Skin epidermis (tissue), 12 donors: ENCODE results near the gene KCNMA1.
"Not testable (repeated sequence)": the region's sequence is repeated elsewhere in the genome, so short reads cannot be mapped to it uniquely, and the experiment has no call there.

Experiments used
- H3K27ac ChIP-seq, 21 experiments: fragments of 200-600 bp; sonication (generic) in 11 of 21; one replicate each; pipeline ENCODE4 v1.5.0; 2020; ENCODE audit warnings: mild to moderate bottlenecking in 3 of 21, inconsistent platforms in 2 of 21, moderate library complexity in 2 of 21
- H3K4me3 ChIP-seq, 7 experiments: fragments of 200-600 bp; sonication (generic) in 2 of 7; one replicate each; pipeline ENCODE4 v1.5.0; 2020; ENCODE audit warnings: inconsistent platforms in 2 of 7, mild to moderate bottlenecking in 2 of 7, moderate library complexity in 1 of 7

Gene KCNMA1

DNA sequence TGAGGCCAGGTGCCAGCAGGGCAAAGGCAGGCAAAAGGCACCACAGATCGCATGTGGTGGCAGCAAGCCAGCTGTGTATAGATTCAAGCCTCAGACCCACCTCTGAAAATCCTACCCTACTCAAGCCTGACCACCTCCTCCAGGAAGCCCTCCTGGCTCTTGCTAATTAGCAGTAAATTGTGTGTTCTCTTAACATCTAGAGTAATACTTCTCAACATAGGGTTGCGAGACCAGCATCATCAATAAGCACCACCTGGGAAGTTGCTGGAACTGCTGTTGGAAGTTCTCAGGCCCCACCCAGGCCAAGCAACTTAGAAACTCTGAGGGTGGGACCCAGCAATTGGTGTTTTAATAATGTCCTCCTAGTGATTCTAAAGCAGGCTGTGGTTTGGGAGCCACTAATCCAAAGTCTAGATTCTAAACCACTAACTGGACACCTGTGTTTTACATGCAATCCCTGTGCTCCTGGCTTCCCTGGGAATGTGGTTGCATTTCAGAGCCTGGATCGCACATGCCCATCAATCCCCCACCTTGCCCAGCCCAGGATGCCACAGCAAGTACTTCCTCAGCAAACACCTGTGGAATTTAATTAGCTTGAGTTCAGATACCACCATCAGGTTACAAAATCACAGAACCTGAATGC, 46.2 kb downstream of the KCNMA1 start:
- Histone ChIP-seq H3K27ac (no peak overlapping the region), H3K4me3 (no peak overlapping the region)

DNA sequence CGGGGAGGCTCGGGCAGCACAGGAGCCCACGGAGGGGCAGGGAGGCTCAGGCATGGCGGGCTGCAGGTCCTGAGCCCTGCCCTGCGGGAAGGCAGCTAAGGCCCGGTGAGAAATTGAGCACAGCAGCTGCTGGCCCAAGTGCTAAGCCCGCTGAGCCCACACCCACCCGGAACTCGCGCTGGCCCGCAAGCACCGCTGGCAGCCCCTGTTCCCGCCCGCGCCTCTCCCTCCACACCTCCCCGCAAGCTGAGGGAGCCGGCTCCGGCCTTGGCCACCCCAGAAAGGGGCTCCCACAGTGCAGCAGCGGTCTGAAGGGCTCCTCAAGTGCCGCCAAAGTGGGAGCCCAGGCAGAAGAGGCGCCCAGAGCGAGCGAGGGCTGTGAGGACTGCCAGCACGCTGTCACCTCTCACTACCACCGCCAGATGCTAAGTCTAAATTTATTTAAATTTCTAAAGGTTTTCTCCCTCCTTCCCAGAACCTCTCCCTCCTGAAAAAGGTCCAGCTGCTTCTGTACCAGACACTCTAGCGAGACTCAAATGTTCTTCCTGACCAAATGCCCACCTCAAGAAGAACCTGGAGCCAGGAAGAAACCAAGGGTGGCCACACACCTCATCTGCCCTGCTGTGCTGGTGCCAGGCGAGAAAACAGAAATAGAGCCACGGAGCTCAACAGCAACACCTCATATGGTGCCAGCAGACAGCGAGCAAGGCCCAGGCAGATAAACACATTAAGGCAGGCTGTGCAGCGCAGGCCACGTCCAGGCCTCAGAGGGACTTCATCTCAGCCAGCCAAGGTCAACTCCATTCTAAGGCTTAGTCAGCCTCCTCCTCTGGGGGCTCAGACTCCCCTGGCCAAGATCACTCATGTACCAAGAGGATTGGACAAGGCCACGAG, 47.0 kb downstream of the KCNMA1 start:
- Histone ChIP-seq H3K4me3 (no peak overlapping the region), H3K27ac (no peak overlapping the region)

DNA sequence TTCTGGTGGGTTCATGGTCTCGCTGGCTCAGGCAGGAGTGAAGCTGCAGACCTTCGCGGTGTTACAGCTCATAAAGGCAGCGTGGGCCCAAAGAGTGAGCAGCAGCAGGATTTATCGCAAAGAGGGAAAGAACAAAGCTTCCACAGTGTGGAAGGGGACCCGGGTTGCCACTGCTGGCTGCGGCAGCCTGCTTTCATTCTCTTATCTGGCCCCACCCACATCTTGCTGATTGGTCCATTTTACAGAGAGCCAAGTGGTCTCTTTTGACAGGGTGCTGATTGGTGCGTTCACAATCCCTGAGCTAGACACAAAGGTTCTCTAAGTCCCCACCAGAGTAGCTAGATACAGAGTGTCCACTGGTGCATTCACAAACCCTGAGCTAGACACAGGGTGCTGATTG, 47.9 kb downstream of the KCNMA1 start:
- not testable (repeated sequence) for H3K27ac ChIP-seq

DNA sequence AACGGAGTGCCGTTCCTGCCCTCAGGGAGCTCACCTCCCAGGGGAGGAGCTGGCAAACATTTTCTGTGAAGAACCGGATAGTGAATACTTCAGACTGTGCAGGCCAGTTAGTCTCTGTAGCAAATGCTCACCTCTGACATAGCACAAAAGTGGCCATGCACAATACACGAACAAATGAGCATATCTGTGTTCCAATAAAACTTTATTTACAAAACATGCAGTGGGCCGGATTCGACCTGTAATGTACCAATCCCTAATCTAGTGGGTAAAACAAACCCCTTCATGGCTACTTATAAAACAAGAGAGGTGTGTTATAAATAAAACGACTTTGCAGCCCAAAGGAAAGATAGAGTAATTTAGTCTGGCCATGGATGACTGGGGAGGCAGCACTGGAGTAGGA, 48.7 kb downstream of the KCNMA1 start:
- no peak overlapping the region for H3K27ac ChIP-seq
- H3K4me3 ChIP-seq: no peak overlapping the region

More for the DNA sequence above, 47.9 kb downstream of the KCNMA1 start:
- H3K4me3 ChIP-seq: not testable (repeated sequence)

DNA sequence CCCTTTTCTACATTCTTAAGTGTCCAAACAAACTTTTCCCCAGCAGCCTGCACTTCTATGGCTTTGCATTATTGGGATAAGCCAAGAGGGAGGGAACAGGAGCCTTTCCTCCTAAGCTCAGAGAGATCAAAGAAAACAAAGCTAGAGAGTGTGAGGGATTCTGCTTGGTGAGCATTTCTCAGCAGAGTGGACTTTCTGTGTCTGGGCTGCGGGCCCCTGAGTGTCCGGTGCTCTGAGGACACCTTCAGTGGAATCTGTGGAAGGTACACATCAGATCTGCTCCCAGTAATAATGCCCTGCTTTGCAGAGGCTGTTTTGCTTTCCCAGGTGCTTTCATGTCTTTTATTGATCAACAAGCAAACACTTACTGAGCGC, 50.2 kb downstream of the KCNMA1 start:
- no peak overlapping the region for H3K4me3 ChIP-seq
- peak overlapping the region in 6 of 21 experiments; percentile 7 to 63 (median 43) for H3K27ac ChIP-seq

DNA sequence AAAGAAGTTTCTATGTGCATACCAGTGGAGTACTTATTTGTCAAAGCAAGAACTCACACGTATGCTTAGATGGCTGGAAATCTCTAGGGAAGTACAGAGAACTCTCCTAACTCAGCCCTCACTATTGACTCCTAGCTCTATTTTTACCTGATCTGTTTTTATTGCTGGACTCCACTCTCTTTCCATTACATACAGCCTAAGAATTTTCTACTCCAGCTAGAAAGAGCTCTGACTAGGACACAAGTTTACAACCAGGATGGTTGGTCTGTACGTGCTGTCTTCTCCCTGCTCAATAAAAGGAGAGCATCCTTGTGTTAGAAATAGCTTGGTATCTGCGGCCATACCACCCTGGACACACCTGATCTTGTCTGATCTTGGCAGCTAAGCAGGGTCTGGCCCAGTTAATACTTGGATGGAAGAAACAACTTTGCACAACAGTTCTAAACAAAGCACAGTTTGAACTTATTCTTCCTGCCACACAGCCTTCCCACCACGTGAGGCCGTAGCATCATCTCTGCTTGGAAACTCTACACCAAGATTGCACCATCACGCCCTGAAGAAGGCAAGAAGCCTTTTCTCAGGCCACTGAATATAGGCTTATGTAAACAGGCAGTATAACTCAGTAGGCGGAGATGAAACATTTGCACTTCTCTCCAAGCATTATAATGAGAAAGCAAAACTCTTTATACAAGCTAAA, 50.7 kb downstream of the KCNMA1 start:
- Histone ChIP-seq H3K4me3 (no peak overlapping the region), H3K27ac (peak overlapping the region in 4 of 21 experiments; percentile 3 to 63 (median 43))

DNA sequence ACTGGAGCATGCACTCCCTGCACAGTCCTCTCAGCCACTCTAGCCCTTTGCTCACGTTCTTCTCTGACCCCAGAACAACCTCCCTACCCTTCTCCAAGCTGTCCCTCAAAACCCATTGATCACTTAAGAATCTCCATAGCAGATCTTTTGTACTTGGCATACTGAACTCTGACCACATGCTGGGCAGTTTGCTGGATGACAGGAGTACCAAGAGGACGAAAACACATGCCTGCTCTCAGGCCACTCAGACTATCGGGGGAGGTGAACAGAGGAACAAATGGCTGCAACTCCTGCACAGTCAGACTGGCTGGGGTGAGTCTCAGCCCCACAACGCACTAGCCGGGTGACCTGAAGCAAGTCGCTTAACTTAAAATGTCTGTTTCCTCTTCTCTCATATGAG, 52.7 kb downstream of the KCNMA1 start:
- no peak overlapping the region for H3K27ac ChIP-seq
- no peak overlapping the region for H3K4me3 ChIP-seq

DNA sequence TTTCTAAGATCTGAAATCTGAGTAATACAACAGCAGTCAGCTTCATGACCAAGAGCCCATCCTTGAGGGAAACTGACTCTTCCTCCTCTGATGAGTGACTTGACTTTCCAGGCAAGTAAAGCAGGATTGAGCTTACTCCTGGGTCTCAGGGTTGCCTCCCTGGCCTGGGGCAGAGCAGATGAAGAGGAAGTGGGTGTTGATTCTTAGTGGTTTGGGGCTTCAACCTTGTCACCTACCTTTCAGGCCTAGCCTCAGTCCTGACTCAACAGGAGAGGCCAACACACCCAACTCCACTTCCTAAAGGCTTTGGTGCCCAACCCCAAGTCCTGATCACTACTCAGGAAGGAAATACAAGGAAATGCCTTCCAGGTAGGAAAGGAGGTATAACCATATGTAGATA, 54.1 kb downstream of the KCNMA1 start:
- Histone ChIP-seq H3K27ac (no peak overlapping the region), H3K4me3 (no peak overlapping the region)

DNA sequence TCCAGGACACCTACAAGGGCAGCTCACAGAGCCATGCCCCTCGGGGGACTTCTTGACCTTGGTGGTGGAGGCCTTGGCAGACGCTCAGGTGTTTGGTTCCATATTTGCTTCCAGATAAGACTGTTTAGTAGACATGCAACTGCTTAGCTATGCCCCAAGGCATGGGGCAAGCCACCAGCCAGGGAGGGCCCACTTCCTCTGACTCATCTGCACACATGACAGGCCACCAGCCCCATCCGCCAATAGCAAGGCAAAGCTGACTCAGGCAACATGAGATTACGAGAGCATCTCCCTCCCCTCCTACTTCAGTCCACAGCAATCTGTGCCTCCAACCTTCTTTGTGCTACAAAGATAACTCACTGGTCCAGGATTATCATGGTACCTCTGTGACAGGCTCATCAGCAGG, 54.9 kb downstream of the KCNMA1 start:
- H3K27ac ChIP-seq: peak overlapping the region in 2 of 21 experiments; percentile 16 to 33

DNA sequence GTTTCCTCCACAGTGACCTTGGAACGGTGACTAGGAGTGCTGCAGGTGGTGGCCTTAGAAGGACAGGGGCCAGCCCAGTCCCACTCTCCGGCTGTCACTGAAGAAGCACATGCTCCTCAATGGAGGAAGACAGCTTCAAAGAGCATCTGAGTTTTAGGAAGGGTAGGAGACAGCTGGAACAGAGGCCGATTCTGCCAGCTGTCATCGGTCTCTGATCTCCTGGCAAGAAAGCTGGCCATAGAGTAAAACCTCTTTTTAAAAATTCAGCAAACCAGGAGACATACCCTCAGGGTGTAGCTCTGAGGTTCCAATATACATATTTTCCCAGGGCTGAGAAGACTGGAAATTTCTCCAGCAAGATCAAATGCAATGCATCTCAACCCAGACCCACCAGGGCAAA, 55.9 kb downstream of the KCNMA1 start:
- H3K4me3 ChIP-seq: no peak overlapping the region
- no peak overlapping the region for H3K27ac ChIP-seq

More for the DNA sequence above, 54.9 kb downstream of the KCNMA1 start:
- no peak overlapping the region for H3K4me3 ChIP-seq

DNA sequence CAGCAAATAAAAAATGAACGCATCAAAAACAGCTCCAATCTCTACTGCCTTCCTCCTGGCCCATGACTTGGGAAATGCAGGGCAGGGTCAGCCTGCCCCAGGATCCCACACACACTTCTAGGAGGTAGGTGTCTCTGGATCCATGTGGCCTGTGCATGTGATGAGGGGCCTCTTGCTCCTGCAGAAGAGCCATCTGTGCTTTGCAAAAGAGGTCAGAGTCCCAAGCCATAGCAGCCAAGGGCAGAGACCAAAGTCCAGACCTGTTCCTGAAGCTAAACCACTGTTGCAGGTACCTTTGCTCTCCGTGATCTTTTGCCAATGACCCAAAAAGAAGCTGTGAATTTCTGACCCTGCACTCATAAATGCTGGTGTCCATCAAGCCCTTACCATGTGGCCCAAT, 57.1 kb downstream of the KCNMA1 start:
- no peak overlapping the region for H3K4me3 ChIP-seq

DNA sequence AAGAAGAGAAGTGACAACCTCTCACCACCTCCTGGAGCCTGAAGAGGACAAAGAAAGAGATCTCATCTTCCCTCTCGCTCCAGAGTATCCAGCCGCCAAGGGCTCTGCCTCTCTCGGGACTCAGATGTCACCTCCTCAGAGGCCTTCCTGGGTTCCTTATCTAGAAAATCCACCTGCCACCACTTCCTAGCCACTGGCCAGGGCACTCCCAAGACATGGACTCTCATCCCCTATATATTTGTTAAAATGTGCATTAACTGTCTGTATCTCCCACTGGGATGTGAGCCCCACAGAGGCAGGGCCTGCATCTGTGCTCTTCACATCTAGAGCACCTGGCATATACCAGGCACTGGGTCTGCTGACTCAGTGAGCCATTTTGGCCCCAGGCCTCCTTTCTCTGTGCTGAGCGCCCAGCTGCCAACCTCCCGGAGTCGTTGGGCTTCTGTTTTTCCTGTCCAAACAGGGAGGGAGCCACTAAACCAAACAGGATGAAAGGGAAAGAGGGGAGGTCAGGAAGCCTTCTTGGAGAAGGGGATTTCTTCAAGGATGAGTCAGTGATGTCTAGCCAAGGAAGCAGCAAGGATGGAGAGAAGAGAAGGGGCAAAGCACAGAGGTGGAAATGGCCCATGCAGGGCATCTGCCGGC, 58.9 kb downstream of the KCNMA1 start:
- H3K27ac ChIP-seq: peak overlapping the region in 1 of 21 experiments; percentile 9
- no peak overlapping the region for H3K4me3 ChIP-seq

More for the DNA sequence above, 57.1 kb downstream of the KCNMA1 start:
- no peak overlapping the region for H3K27ac ChIP-seq

DNA sequence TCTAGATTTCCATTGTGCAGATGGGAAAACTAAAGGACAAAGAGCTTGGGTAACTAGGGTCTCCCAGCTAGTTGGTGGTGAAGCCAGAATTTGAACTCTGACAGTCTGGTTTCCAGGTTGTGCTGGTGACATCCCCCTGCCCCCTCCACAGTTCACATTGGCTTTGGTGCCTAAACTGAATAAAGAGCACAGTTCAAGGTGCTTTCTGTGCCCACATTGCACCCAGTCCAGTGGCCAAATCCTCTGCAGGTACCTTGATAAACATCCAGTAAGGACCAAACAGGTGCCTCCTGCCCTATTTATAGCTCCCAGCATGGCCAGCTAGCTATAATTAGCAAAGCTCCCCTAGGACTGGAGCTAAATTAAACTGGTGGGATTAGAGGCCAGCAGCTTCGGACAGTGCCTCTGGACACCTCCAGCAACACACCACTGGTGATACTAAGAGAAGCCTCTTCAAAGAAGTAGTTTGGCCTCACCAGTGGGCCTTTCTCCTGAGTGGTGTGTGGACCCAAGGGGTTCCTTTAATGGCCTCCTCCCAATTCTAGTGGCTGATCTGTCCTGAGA, 59.9 kb downstream of the KCNMA1 start:
- no peak overlapping the region for H3K27ac ChIP-seq

DNA sequence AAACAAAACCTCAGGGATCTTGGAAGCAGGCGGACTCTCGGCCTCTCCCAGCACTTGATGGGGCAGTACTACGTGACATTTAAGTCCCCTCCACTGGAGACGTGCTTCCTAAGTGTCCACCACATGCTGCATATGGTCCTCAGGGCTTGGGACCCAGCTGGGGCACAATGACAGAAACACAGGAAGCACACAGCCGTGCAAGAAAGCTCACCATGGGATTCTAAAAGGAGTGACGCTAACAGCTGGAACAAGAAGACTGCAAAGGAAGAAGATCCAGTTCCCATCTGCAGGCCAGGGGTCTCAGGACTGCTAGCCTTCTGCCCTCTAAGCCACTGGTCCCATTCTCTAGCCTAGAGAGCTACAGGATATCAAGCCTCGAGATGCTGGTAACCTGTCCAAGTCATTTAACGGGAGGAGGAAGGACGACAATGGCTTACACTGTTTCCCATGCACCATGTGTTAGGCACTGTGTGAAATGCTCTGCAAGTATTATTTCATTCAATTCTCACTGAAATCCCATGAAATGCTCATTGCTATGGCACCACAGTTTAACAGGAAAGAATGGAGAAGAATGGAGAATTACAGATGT, 61.1 kb downstream of the KCNMA1 start:
- no peak overlapping the region for H3K27ac ChIP-seq
- H3K4me3 ChIP-seq: no peak overlapping the region

More for the DNA sequence above, 59.9 kb downstream of the KCNMA1 start:
- H3K4me3 ChIP-seq: no peak overlapping the region

DNA sequence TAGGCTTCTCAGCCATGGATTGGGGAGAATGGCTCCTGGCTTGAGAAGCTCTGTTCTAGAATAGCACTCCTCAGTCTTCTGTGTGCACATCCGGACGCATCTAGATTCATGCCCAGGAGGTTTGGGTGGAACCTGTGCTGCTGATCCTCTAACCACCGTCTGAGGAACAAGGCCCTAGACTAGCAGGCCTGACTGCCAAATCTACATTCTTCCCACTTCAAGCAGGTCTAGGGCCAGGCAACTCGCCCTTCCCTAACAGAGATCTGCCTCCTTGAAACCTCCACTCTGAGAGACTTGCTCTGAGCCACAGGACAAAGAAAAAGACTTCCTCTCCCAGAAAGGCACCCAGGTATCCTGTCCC, 61.6 kb downstream of the KCNMA1 start:
- H3K27ac ChIP-seq: peak overlapping the region in 1 of 21 experiments; percentile 21

DNA sequence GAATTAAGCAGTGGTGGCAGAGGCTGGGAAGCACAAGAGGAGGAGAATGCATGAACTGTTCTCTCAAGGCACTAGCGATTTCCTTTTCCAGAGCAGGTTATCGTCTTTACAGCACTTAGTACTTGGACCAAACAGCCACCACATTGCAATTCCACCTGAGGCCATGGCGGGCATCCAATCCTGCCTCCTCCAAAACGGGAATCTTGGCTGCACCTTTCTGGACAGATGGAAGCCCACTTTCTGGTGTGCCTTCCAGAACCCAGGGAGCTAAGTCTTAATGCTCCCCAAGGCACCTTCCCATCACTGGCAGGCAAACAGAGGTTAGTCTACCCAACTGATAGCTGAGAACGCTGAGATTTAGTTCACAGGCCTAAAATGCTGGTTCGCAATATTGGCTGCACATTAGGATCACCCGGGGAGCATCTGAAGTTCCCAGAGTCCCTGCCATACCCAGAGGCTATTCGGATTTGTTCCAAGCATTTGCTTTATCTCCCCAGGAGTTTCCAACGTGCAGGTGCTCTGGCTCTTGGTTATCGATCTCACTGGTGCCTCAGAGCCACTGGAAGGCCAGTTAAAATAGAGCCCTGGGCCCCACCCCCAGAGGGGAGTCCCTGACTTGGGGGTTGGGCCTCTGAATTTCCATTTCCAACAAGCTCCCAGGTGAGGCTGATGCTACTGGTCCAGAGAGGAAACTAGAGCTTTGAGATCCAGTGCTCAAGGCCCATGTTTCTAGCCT, 62.2 kb downstream of the KCNMA1 start:
- Histone ChIP-seq H3K27ac (peak overlapping the region in 1 of 21 experiments; percentile 21), H3K4me3 (no peak overlapping the region)

More for the DNA sequence above, 61.6 kb downstream of the KCNMA1 start:
- H3K4me3 ChIP-seq: no peak overlapping the region

DNA sequence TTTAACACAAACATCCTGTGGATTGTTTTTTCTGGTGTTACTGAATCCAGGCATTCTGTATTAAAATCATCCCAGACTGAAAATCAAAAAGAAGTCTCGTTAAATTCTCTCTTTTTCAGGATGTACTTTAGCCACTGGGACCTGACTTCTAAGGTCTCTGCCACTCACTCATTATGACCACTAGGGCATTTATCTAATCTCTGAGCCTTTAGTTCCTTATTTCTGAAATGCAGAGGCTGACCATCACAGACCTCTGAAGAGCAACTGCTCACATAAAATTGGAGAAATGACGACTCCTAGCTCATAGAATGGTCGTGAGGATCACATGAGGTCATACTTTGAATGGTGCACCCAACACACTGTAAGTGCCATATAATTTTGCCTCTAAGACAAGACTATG, 63.2 kb downstream of the KCNMA1 start:
- no peak overlapping the region for H3K27ac ChIP-seq

DNA sequence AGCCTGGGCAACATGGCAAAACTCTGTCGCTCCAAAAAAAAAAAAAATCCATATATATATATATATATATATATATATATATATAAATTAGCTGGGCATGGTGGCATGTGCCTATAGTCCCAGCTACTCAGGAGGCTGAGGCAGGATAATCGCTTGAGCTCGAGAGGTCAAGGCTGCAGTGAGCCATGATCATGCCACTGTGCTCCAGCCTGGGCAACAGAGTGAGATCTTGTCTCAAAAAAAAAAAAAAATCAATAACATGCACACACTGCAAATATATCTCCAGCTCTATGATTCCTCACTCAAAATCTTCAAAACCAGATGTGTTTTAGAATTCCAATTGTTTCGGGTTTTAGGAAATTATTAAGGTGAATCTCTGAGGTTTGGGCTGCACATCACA, 65.1 kb downstream of the KCNMA1 start:
- not testable (repeated sequence) for H3K27ac ChIP-seq, H3K4me3 ChIP-seq

More for the DNA sequence above, 63.2 kb downstream of the KCNMA1 start:
- no peak overlapping the region for H3K4me3 ChIP-seq

DNA sequence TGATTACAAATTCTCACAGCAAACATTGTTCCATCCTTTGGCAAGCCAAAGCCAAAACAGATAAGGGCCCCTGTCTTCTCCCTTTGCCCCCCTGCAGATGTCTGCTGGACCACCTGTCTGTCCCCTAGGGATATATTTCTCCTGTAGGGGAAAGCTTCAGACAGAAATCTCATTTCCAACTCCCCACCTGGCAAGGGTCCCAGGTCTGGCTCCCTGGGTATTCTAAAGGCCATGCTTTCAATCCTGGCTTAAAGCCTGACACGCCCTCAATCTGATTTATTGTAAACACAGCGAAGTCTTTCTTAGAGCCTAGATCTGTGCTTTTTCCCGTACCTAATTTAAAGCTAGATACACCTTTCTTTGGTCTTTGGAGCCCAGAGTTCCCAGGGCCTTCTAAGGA, 66.1 kb downstream of the KCNMA1 start:
- no peak overlapping the region for H3K27ac ChIP-seq
- H3K4me3 ChIP-seq: no peak overlapping the region
